ENCODE data around the gene RAB35.

RAB35 gene

DNA sequence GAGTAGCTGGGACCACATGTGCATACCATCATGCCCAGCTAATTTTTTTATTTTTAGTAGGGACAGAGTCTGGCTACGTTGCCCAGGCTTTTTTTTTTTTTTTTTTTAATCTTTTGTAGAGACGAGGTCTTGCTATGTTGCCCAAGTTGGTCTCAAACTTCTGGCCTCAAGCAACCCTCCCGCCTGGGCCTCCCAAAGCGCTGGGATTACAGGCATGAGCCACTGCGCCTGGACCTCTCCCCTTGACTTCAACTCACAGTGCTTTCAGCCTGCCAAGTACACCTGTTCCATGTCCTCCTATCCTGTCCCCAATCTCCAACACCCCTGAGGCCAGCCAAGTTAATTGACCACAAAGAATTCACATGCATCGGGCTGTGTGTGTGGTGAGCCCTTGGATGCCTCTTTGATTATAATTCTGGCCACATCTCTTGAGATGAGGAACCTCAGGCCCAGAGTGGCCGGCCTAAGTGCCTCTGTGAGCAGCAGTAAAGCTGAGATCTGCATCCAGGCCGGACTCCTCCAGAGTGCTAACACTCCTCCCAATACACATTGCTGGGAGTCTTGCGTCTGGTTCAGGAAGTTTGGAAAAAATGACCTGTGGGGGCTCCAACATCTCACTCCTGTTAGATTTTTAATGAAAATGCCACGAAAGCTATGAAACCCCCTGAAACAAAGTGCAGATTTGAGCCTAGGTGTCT is 6.8 kb downstream of the RAB35 start:
- Histone ChIP-seq H3K9me3 (ENCODE audit: control insufficient read depth in 1 of 2, low read length in 2 of 2) (no peaks in the 10 kb centered on the region), H3K36me3 (ENCODE audit: control insufficient read depth in 1 of 2, insufficient read depth in 2 of 2, low read length in 2 of 2) (peaks cover 4 to 35% of the 10 kb centered on the region in 2 donors), H3K4me1 (ENCODE audit: control insufficient read depth in 1 of 2, insufficient read depth in 2 of 2, low read length in 2 of 2) (peaks cover 27 to 30% of the 10 kb centered on the region in 2 donors), H3K27me3 (ENCODE audit: control insufficient read depth in 1 of 2, insufficient read depth in 2 of 2, low read length in 2 of 2) (no peaks in the 10 kb centered on the region), H3K4me3 (ENCODE audit: low read depth in 1 of 2, low read length in 2 of 2) (no peak overlapping the region), H3K9ac (ENCODE audit: low read depth in 1 of 2, low read length in 2 of 2) (no peak overlapping the region), H3K27ac (ENCODE audit: low read depth, low read length) (no peak overlapping the region)

DNA sequence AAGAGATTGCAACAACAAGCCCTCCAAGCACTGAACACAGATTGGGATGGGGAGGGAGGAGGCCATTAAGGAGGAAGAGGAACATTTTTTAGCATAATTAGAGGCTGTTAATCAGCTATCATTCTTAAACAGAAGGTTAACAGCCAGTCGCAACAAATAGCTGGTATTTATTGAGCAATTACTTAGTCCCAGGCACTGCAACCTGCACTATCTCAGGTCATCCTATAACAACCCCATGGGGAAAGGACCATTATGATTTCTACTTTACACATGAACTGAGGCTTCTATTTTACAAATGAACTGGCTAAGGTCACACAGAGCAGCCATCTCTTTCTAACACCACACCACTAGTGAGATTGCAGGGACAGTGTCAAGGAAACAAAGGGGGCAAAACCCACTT is 10.4 kb downstream of the RAB35 start:
- no peaks in the 10 kb centered on the region for H3K9me3 ChIP-seq (ENCODE audit: control insufficient read depth in 1 of 2, low read length in 2 of 2)
- no peak overlapping the region for H3K9ac ChIP-seq (ENCODE audit: low read depth in 1 of 2, low read length in 2 of 2)
- peaks cover 21 to 40% of the 10 kb centered on the region in 2 donors for H3K4me1 ChIP-seq (ENCODE audit: control insufficient read depth in 1 of 2, insufficient read depth in 2 of 2, low read length in 2 of 2)
- H3K4me3 ChIP-seq (ENCODE audit: low read depth in 1 of 2, low read length in 2 of 2), result no peak overlapping the region
- H3K27me3 ChIP-seq (ENCODE audit: control insufficient read depth in 1 of 2, insufficient read depth in 2 of 2, low read length in 2 of 2), result no peaks in the 10 kb centered on the region
- no peak overlapping the region for H3K27ac ChIP-seq (ENCODE audit: low read depth, low read length)
- peaks cover 14 to 46% of the 10 kb centered on the region in 2 donors for H3K36me3 ChIP-seq (ENCODE audit: control insufficient read depth in 1 of 2, insufficient read depth in 2 of 2, low read length in 2 of 2)

DNA sequence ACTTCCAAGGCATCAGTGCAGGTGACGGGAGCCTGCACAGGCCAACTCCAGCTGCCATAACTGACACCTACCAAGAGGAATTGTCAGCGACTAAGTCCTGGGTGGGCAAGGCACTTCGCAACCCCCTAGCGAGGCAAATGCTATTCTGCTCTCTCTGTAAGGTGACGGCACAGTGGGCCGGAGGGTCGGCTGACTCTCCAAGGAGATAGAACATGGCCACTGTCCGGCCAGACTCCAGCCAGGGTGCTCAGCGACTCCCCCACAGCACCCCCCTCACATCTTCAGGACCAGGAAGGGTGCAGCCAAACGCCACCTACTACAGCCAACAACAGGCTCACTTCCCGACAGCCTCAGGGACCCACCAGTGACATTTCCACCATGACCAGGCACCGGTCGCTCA is 13.2 kb downstream of the RAB35 start:
- H3K27ac ChIP-seq (ENCODE audit: low read depth, low read length), result no peak overlapping the region
- peaks cover 8 to 35% of the 10 kb centered on the region in 2 donors for H3K4me1 ChIP-seq (ENCODE audit: control insufficient read depth in 1 of 2, insufficient read depth in 2 of 2, low read length in 2 of 2)
- H3K9me3 ChIP-seq (ENCODE audit: control insufficient read depth in 1 of 2, low read length in 2 of 2), result no peaks in the 10 kb centered on the region
- no peak overlapping the region for H3K4me3 ChIP-seq (ENCODE audit: low read depth in 1 of 2, low read length in 2 of 2)
- H3K9ac ChIP-seq (ENCODE audit: low read depth in 1 of 2, low read length in 2 of 2), result no peak overlapping the region
- H3K36me3 ChIP-seq (ENCODE audit: control insufficient read depth in 1 of 2, insufficient read depth in 2 of 2, low read length in 2 of 2), result peaks cover 25 to 72% of the 10 kb centered on the region in 2 donors
- no peaks in the 10 kb centered on the region for H3K27me3 ChIP-seq (ENCODE audit: control insufficient read depth in 1 of 2, insufficient read depth in 2 of 2, low read length in 2 of 2)

DNA sequence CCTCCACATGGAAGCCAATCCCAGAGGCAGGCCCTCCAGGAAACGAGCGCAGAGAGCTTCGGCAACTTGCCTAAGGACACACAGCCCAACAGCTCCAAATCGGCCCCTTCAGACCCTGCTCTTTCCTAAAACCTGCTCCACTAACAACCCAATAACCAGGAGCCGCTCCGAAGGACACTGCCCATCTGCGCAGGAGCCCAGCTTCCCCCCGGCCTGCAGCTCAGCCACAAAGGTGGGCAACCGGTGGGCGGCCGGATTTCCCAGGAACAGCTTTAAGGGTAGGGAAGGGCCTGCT is 13.6 kb downstream of the RAB35 start:
- Histone ChIP-seq H3K9me3 (ENCODE audit: control insufficient read depth in 1 of 2, low read length in 2 of 2) (no peaks in the 10 kb centered on the region), H3K27ac (ENCODE audit: low read depth, low read length) (no peak overlapping the region), H3K36me3 (ENCODE audit: control insufficient read depth in 1 of 2, insufficient read depth in 2 of 2, low read length in 2 of 2) (peaks cover 29 to 73% of the 10 kb centered on the region in 2 donors), H3K4me1 (ENCODE audit: control insufficient read depth in 1 of 2, insufficient read depth in 2 of 2, low read length in 2 of 2) (peaks cover 8 to 35% of the 10 kb centered on the region in 2 donors), H3K4me3 (ENCODE audit: low read depth in 1 of 2, low read length in 2 of 2) (no peak overlapping the region), H3K27me3 (ENCODE audit: control insufficient read depth in 1 of 2, insufficient read depth in 2 of 2, low read length in 2 of 2) (no peaks in the 10 kb centered on the region), H3K9ac (ENCODE audit: low read depth in 1 of 2, low read length in 2 of 2) (no peak overlapping the region)

DNA sequence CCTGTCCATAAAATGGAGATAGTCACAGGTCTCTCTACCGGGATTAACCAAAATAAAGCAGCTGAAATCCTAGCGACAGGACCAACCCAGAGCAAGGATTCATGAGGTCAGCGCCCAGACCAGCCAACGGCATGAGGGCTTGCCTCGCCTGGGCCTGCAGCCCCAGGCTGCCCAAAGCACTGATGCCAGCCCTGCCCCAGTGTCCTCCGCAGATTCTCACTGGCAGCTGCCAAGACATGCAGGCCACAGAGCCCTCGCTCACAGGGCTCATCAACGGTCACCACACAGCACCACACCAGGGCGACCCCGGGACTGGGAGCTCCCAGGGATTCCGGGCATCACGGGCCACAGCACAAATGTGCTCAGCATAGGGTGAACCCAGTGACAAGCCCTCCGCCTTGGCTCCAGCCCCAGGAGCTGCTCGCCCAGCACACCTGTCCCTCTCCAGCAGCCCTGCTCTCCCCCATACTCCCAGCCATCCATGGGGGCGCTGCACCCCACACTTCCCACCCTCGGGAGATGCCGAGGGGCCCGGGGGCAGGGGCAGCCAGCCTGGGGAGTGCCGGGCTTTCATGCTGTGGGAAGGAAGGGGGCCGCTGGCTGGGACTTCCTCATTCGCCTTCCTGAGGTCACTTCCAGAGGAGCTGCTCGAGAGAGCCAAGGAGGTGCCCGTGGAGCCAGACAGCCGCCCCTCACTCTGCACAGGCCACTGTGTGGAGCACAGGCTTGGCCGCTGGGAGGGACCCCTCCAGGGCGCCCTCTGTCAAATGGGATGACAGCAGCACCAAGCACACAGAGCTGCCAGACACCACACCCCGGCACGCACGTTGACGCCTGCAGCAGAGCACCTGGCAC is 14.1 kb downstream of the RAB35 start:
- Histone ChIP-seq H3K4me1 (ENCODE audit: control insufficient read depth in 1 of 2, insufficient read depth in 2 of 2, low read length in 2 of 2) (peaks cover 8 to 35% of the 10 kb centered on the region in 2 donors), H3K27ac (ENCODE audit: low read depth, low read length) (no peak overlapping the region), H3K27me3 (ENCODE audit: control insufficient read depth in 1 of 2, insufficient read depth in 2 of 2, low read length in 2 of 2) (no peaks in the 10 kb centered on the region), H3K9me3 (ENCODE audit: control insufficient read depth in 1 of 2, low read length in 2 of 2) (no peaks in the 10 kb centered on the region), H3K36me3 (ENCODE audit: control insufficient read depth in 1 of 2, insufficient read depth in 2 of 2, low read length in 2 of 2) (peaks cover 31 to 74% of the 10 kb centered on the region in 2 donors), H3K4me3 (ENCODE audit: low read depth in 1 of 2, low read length in 2 of 2) (no peak overlapping the region), H3K9ac (ENCODE audit: low read depth in 1 of 2, low read length in 2 of 2) (no peak overlapping the region)

DNA sequence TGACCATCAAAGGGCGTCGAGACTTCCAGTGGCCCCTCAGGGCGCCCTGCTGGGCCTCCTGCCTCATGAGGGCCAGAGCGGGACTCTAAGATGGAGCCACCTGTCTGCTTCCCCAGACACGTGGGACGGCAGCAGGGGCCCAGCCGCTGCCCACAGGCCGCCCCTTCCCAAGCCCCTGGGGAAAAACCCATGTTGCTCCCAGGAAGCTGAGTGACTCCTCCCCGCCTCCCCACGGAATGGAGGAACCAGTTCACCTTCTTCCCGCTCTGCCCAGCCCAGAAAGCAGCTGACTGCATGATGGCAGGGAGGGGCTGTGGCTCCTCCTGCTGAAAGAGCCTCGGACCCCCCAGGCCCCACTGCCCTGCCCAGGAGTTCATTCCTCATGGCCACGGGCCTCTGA is 14.9 kb downstream of the RAB35 start:
- H3K27me3 ChIP-seq (ENCODE audit: control insufficient read depth in 1 of 2, insufficient read depth in 2 of 2, low read length in 2 of 2), result no peaks in the 10 kb centered on the region
- H3K27ac ChIP-seq (ENCODE audit: low read depth, low read length), result no peak overlapping the region
- H3K4me1 ChIP-seq (ENCODE audit: control insufficient read depth in 1 of 2, insufficient read depth in 2 of 2, low read length in 2 of 2), result peaks cover 8 to 35% of the 10 kb centered on the region in 2 donors
- H3K36me3 ChIP-seq (ENCODE audit: control insufficient read depth in 1 of 2, insufficient read depth in 2 of 2, low read length in 2 of 2), result peaks cover 39 to 82% of the 10 kb centered on the region in 2 donors
- no peaks in the 10 kb centered on the region for H3K9me3 ChIP-seq (ENCODE audit: control insufficient read depth in 1 of 2, low read length in 2 of 2)
- H3K9ac ChIP-seq (ENCODE audit: low read depth in 1 of 2, low read length in 2 of 2), result no peak overlapping the region
- H3K4me3 ChIP-seq (ENCODE audit: low read depth in 1 of 2, low read length in 2 of 2), result no peak overlapping the region

DNA sequence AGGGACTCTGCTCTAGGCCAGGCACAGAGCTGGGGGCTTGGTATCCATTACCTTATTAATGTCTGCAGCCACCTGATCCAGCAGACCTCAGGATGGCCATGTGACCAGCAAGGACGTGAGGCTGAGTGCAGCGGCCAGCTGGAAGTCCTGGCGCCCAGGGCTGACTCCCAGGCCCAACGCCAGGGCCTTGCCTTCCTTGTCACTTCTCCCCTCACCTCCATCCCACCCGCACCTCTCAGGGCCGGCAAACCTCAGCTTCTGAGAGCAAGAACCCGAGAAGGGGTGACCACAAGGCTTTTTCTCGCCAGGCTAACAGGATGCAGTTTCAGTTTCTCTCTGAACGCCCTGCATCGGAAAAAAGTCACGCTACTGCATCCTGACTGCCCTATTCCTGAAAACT is 15.4 kb downstream of the RAB35 start:
- Histone ChIP-seq H3K9ac (ENCODE audit: low read depth in 1 of 2, low read length in 2 of 2) (no peak overlapping the region), H3K36me3 (ENCODE audit: control insufficient read depth in 1 of 2, insufficient read depth in 2 of 2, low read length in 2 of 2) (peaks cover 42 to 82% of the 10 kb centered on the region in 2 donors), H3K9me3 (ENCODE audit: control insufficient read depth in 1 of 2, low read length in 2 of 2) (no peaks in the 10 kb centered on the region), H3K4me3 (ENCODE audit: low read depth in 1 of 2, low read length in 2 of 2) (no peak overlapping the region), H3K27me3 (ENCODE audit: control insufficient read depth in 1 of 2, insufficient read depth in 2 of 2, low read length in 2 of 2) (no peaks in the 10 kb centered on the region), H3K27ac (ENCODE audit: low read depth, low read length) (peak overlapping the region; percentile 1), H3K4me1 (ENCODE audit: control insufficient read depth in 1 of 2, insufficient read depth in 2 of 2, low read length in 2 of 2) (peaks cover 8 to 35% of the 10 kb centered on the region in 2 donors)

DNA sequence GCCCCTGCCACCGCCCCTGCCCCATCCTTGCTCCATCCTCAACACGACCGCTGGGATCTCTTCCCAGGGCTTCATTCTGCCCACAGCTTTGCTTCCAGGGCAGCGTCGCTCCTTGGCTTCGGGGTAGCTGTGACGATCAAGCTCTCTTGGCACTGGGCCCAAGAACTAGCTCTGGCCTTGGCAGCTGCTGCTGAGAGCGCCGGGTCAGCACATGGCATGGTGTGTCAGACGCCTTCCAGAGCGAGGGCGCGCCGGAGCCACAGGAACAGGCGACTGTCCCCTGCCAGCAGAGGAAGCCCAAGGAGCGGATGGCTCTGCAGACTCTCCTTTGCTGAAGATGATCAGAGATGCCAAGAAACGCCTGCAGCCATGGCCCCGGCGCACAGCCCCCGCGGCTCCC is 15.9 kb downstream of the RAB35 start:
- Histone ChIP-seq H3K27me3 (ENCODE audit: control insufficient read depth in 1 of 2, insufficient read depth in 2 of 2, low read length in 2 of 2) (no peaks in the 10 kb centered on the region), H3K9ac (ENCODE audit: low read depth in 1 of 2, low read length in 2 of 2) (no peak overlapping the region), H3K4me3 (ENCODE audit: low read depth in 1 of 2, low read length in 2 of 2) (no peak overlapping the region), H3K4me1 (ENCODE audit: control insufficient read depth in 1 of 2, insufficient read depth in 2 of 2, low read length in 2 of 2) (peaks cover 8 to 35% of the 10 kb centered on the region in 2 donors), H3K36me3 (ENCODE audit: control insufficient read depth in 1 of 2, insufficient read depth in 2 of 2, low read length in 2 of 2) (peaks cover 42 to 83% of the 10 kb centered on the region in 2 donors), H3K27ac (ENCODE audit: low read depth, low read length) (peak overlapping the region; percentile 1), H3K9me3 (ENCODE audit: control insufficient read depth in 1 of 2, low read length in 2 of 2) (no peaks in the 10 kb centered on the region)

DNA sequence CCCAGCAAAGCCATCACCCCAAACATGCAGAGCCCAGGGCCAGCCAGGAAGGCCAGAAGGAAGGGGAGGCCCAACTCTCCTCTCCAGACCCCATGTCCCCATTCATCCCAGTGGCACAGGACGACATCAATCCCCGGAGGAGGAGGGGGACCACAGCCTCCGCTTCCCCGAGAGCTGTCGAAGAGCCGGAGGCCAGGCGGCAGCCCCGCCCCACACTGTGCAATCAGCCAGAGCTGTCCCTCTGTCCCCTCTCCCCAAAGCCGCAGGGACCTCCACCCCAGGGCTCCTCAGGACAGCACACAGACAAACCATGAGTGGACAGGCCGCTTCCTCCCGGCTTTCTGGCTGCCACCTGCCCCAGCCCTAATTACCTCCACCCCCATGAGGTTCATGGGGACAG is 16.8 kb downstream of the RAB35 start:
- H3K9me3 ChIP-seq (ENCODE audit: control insufficient read depth in 1 of 2, low read length in 2 of 2), result no peaks in the 10 kb centered on the region
- H3K4me3 ChIP-seq (ENCODE audit: low read depth in 1 of 2, low read length in 2 of 2), result no peak overlapping the region
- H3K9ac ChIP-seq (ENCODE audit: low read depth in 1 of 2, low read length in 2 of 2), result no peak overlapping the region
- H3K27me3 ChIP-seq (ENCODE audit: control insufficient read depth in 1 of 2, insufficient read depth in 2 of 2, low read length in 2 of 2), result no peaks in the 10 kb centered on the region
- peaks cover 38 to 78% of the 10 kb centered on the region in 2 donors for H3K36me3 ChIP-seq (ENCODE audit: control insufficient read depth in 1 of 2, insufficient read depth in 2 of 2, low read length in 2 of 2)
- H3K27ac ChIP-seq (ENCODE audit: low read depth, low read length), result no peak overlapping the region
- peaks cover 1 to 28% of the 10 kb centered on the region in 2 donors for H3K4me1 ChIP-seq (ENCODE audit: control insufficient read depth in 1 of 2, insufficient read depth in 2 of 2, low read length in 2 of 2)

DNA sequence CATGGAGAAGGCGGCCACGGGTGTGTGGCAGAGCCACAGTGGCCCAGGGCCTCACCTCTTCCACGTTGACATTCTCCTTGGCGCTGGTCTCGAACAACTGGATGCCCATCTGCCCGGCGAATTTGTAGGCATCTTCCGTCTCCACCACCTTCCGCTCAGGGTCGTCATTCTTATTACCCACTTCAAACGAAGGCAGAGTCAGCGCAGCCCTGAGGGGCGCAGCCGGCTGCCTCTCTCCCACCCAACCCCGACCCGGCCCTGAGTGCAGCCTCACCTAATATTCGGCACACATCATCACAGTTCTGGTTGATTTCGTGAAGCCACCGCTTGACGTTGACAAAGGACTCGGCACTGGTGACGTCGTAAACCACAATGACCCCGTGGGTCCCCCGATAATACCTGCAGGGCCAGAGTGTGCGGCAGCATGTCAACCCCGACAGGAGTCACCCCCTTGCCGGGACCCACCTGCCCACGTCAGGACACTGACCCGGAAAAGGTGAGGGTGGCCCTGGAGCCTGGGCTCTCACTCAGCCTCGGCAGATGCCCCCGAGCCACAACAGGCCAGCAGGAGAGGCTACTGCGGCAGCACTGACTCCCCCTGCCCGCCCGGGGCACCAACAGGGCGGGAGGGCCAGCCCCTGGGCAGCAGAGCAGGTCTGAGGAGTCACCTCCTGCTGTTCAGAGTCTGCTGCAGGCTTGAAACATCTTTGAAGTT is 17.6 kb downstream of the RAB35 start:
- Histone ChIP-seq H3K4me3 (ENCODE audit: low read depth in 1 of 2, low read length in 2 of 2) (no peak overlapping the region), H3K27ac (ENCODE audit: low read depth, low read length) (no peak overlapping the region), H3K9ac (ENCODE audit: low read depth in 1 of 2, low read length in 2 of 2) (no peak overlapping the region), H3K4me1 (ENCODE audit: control insufficient read depth in 1 of 2, insufficient read depth in 2 of 2, low read length in 2 of 2) (peaks cover 0 to 27% of the 10 kb centered on the region in 2 donors), H3K9me3 (ENCODE audit: control insufficient read depth in 1 of 2, low read length in 2 of 2) (no peaks in the 10 kb centered on the region), H3K27me3 (ENCODE audit: control insufficient read depth in 1 of 2, insufficient read depth in 2 of 2, low read length in 2 of 2) (no peaks in the 10 kb centered on the region), H3K36me3 (ENCODE audit: control insufficient read depth in 1 of 2, insufficient read depth in 2 of 2, low read length in 2 of 2) (peaks cover 36 to 80% of the 10 kb centered on the region in 2 donors)
